HG03354 (cell line): ENCODE measurements around the gene PRXL2B.
A peak's percentile ranks its signal among the peaks of the same experiment; 100 is the strongest.

ENCODE experiments used
- ATAC-seq: cut with Tn5 transposase; IDR thresholded peaks from one replicate; pipeline ENCODE4 v1.9.1; 2021; ENCODE audit warnings: mild to moderate bottlenecking; ENCODE audit not compliant: unreplicated experiment, poor library complexity, severe bottlenecking

The PRXL2B gene, protein sequence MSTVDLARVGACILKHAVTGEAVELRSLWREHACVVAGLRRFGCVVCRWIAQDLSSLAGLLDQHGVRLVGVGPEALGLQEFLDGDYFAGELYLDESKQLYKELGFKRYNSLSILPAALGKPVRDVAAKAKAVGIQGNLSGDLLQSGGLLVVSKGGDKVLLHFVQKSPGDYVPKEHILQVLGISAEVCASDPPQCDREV

DNA sequence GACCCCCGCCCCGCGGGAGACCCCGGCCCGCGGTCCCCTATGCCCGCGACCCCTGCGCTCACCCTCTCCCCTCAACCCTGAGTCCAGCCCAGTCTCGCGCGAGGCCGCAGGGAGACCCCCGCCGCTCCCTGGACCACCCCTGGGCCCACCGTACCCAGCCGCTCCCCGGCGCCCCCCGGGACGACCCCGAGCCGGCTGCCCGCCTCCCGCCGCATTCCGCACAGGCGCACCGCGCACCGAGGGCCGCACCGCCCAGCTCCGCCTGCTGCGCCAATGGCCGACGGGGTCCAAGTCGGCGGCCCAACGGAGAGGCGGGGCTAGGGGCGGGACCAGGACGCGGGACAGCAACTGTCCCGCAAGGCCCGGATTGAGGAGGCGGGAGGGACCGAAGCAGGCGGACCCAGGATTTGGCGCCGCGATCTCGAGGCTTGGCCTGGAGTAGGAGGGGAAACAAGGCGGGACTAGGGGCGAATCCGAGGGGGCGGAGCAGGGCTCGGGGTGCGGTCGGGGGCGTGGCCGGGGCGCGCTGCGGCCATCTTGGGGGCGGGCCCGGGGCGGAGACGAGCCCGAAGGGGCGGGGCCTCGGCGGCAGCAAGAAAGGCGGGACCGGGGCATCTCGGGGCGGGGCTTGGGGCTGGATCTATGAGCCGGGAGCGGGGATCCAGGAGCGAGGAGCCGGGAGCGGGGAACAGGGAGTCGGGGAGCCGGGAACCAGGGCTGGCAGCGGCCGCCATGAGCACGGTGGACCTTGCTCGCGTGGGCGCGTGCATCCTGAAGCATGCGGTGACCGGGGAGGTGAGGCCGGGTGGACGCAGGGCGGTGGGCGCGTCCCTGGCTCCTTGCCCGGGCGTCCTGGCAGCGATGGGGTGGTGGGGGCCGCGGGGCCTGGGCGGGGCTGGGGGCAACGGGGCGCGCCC is at the start of gene PRXL2B:
TSS of gene PRXL2B (plus strand) at position 624 of the 917 bp plus-strand sequence. CDS start at position 733, 109 bp downstream.
- peak; percentile 67 for ATAC-seq

DNA sequence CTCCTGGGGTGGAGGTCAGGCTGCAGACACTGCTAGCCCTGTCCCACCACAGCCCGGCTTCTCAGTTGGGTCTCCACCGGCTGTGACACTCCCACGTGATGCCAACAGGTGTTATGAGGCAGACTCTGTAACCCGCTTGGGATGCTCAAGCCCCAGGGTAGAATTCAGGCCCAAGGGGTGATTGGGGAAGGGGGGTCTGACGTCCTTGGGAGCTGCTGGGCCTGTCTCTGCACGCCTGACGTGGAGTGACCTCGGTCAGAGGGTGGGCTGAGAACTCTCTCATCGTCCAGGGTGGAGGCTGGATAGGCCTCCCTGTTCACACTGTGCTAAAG is 48.8 kb upstream of the PRXL2B start:
- ATAC-seq: no peak

DNA sequence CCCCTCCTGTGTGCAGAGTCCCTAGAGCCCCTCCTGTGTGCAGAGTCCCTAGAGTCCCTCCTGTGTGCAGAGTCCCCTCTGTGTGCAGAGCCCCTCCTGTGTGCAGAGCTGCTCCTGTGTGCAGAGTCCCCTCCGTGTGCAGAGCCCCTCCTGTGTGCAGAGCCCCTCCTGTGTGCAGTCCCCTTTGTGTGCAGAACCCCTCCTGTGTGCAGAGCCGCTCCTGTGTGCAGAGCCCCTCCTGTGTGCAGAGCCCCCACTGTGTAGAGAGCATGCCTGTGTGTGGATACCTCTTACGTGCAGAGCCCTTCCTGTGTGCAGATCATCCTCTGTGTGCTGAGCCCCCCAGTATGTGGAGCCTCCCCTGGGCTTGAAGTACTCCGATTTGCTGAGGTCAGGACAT is 48.2 kb upstream of the PRXL2B start:
- ATAC-seq: no peak

DNA sequence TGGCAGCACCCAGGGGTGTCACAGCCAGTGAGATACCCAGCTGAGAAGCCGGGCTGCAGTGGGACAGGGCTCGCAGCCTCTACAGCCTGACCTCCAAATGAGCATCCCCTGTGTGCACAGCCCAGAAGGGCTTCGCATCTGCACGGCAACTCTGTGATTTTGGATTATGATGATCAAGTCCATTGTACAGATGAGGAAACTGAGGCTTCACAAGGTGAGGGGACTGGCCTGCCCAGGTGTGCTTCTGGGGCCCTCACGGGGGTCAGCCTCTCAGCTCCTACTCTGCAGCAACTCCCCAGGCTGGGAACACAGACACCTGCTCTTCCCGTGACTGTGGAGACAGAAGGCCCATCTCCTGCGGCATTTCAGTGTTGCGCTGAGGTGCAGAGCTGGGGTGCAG is 47.7 kb upstream of the PRXL2B start:
- no peak for ATAC-seq

DNA sequence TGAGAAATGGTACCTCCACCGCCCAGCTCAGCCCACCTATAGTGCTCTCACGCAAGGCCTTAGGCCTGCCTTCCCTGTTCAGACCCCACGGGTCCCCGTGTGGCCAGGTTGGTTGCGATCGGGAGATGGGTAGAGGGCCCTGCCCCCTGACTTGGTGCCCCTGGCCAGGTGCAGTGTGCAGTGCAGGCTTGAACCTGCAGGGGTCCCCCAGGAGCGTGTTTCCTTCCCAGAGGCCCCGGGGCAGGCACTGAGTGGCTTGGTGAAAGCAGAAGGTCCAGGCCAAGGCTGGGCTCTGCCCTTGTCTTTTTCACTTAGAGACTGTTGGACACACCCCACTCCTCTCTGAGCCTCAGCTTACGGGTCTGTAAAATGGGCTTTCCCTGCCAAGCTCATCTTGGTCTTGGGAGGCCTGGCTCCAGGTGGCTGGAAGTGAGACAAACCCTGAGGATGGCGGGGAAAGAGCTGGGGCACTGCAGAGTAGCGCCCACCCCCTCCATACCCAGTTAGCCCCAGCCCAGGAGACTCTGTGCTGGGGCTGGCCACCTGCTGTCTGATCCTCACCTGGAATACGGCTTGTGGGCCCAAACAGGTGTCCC is 47.2 kb upstream of the PRXL2B start:
- no peak for ATAC-seq

DNA sequence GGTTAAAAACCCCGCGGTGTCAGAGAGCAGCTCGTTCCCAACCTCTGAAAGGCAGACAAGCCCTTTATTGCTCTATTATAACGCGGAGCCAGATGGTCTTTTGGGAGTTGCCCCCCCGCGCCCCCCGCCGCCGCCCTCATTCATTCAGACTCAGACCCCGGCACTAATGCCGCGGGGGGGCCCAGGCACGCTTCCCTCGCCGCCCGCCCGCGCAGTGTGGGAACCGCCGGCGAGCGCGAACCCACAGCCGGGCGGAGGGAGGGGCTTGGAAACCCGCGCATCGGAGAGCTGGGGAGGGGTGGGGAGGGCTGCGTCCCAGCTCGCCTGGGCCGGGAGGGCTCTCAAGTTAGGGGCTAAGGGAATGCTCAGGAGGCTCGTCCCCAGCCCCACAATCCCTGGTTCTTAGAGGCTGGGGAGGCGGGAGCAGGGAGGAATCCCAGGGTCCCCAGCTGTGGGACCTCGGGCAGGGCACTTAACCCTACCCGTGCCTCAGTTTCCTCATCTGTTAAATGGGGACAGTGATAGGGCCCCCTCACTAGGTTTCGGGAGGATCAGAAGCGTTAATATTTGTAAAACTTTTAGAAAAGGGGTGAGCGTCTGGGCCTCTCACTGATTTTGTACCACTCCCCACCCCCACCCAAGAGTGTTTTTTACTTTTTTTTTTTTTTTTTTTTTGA is 45.6 kb upstream of the PRXL2B start:
- ATAC-seq: no peak

DNA sequence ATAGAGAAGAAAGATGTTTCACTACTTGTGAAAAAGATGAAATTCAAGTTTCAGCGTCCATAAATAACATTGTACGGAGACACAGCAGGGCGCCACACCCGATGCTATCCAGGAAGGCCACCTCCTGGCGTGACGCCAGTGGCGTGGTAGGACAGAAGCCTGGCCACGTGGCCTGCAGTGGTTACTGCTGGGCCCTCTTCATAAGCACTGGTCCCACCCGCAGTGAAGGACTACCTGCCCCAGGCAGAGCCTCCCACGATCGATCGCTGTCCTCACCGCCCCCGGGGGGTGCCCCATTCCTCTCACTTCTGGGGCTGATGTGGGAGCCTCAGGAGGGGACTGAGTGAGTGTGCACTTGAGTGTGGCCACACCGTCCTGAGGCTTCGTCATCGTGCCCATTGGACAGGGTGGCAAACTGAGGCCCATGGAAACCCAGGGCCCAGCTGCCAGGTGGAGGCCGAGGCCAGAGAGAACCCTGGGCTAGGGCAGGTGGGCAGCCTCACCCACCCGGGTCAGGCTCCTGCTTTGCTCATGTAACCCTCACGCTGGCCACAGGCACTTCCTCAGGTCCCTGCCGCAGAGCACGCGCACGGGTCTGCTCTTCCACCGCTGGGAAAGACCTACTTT is 44.8 kb upstream of the PRXL2B start:
- ATAC-seq: no peak

DNA sequence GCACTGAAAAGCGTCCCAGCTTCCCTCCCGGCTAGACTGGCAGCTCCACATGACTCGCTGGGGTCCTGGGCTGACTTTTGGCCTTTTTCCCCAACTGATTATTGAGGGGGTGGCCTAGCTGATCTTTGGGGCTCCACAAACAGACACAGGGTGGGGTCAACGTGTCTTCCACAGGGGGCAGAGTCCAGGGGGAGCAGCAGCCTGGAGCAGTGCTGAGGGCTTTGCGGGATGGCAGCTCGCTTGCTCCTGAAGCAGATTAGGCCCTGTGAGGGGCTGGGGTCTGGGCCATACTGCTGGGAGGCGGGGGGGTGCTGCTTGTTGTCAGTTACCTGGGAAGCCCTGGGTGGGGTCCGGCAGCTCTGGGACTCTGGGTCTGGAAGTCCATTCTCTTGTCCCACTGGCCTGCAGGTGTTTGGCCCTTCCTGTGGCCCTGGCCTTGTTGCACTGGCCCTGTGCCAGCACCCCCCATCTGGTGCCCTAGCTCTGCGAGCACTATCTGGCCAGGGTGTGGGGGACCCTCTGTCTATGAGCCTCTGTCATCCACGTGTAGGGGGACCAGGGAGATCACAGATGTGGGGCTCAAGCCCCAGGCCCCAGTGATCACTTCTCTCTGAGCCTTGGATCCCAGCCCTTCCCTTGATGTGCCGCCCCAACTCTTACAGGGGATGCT is 44.2 kb upstream of the PRXL2B start:
- no peak for ATAC-seq

DNA sequence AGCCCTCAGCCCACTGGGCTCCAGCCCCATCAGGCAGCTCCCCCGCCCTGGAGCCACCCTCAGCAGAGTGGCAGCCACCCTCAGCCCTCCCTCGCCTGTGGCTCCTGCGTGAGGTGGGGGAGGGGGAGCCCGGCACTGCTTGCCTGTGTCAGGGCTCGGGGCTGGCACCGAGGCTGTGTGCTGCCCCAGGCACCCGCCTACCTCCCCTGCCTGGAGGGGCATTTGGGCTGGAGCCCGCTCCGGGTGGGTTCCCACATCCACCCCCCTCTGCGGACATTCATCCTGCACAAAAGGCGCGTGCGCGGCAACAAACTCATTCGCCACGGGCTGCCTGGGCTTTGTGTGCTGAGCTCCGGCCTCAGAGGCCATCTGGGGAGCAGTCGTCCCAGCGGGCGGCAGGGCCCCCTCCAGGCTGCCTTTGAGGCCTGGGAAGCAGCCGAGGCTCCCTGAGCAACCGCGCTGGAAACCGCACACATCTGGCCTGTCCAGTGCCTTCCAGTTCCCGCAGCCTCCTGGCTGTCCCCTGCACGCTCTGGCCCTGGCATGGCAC is 43.0 kb upstream of the PRXL2B start:
- no peak for ATAC-seq

DNA sequence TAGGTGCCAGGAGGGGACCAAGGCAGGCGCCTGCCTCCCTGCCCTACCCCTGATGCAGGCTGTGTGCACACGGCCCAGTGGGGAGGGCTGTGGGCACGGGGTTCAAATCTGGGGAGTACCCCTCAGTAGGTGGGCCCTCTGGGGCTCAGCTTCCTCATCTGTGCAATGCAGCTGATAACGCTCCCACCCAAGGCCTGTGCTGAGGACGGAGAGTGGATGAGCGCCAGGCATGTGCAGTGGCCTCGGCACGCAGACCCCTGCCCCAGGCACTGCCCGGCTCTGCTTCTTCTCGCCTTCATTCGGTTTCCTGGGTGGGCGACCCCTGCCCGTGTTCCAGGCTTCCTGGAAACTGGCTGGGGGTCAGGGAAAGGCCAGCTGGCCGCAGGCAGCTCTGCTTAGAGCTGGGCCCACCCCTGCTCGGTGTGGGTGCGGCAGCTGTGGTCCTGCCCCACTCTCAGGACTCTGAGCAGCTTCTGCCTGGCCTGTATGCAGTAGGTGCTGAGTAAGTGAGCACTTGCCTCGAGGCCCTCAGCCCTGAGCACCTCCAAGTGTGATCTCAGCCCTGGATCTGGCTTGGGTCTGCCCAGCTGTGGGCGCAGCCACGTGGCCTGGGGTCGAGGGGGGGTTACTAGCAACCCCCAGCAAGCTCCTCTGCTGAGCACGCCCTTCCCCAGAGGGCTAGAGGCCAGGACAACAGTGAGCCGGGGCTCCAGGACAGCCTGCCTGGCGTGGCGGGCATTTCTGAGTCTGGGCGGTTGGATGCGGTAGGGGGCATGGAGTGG is 42.3 kb upstream of the PRXL2B start:
- no peak for ATAC-seq

DNA sequence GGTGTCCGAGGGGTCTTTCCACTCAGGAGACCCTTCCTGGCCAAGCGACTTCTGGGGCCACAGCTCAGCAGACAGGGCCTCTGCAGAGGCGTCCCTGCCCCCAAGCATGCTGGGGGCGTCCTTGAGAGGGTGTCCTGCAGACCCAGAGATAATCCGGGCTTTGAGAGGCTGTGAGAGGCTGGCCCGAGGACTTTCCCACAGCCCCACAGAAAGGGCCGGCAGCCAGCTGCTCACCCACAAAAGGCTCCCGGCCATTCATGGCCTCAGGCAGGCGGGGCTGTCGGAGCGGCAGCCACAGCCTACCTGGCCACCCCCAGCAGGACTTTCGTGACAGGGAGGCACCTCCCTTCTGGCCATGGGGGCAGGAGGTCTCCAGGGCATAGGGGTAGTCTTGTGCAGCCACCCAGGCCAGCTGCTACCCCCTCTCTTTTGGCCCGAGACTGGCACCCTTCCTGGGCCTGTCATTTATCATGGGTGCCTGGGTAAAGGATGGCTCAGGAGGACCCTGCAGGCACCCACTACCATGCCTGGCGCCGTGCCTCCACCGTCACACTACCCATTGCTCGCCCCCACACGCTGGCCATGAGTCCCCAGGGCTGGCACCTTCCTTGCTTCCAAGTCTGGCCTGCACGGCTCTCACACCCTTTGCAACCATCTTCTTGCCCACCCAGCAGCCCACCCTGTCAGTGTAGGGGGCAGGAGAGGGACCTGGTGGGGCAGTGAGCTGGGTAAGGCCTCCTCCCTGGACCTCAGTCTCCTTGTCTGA is 41.5 kb upstream of the PRXL2B start:
- ATAC-seq: no peak

DNA sequence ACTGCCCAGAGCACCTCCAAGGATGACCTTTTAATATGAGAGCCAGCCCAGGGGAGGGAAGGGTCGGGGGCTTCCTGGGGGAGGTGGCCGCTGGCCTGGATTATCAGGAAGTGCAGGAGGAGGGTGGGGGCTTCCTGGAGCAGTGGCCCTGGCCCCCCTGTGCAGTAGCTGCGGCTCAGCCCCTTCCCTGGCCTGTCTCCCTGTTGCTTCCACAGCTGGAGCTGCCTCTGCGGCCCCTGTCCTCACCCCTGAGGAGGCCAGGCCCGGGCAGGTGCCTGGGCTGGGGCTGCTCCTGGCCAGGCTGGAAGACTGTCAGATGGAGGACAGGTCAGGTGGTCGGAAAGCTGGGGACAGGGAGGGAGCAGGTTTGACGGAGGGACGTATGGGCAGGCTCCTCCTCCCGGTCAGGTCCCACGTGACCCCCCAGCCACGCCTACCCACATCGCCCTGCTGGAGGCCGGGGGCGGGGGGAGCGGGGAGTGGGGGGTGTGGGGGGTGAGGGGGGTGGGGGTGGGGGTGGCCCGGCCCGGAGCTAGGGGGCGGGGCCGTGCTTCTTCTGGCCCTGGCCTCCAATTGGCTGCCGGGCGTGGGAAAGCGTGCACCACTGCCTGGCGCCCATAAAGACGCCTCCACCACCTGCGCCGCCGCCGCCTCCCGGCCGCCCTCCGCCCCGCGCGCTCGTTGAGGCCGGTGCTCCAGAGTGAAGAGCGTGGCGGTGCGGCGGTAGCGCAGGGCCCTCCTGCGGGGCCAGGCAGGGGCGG is 40.6 kb upstream of the PRXL2B start:
- ATAC-seq: peak; percentile 40

DNA sequence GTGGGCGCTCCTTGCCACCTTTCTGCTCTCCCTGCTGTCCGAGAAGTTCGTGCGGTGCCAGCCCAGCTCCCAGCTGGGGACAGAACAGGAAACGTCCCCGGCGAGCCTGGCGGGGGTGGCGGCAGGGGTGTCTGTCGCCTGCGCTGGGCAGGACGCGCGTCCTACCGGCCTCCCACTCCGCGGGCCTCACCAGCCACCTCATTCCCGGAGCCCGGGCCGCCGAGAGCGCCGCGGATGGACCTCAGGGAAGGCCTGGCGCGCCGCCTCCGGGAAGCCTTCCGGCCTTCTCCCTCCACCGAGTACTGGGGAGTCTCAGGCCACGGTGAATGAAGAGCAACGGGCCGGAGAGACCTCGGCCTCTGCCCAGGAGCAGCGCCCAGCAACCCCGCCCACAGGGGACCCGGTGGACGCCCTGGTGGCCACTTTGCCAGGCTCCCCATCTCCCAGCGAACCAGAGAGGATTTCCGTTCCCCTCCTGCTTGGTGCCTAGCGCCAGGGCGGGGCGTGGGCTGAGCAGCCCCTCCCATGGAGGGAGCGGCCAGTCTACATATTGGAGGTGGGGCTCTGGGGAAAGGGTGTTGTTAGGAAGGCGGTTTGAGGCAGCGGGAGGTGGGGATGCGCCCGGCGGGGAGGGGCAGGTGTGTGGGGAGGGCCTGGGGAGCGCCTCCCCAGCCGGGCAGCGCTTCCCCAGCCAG is 39.9 kb upstream of the PRXL2B start:
- ATAC-seq: peak; percentile 43

DNA sequence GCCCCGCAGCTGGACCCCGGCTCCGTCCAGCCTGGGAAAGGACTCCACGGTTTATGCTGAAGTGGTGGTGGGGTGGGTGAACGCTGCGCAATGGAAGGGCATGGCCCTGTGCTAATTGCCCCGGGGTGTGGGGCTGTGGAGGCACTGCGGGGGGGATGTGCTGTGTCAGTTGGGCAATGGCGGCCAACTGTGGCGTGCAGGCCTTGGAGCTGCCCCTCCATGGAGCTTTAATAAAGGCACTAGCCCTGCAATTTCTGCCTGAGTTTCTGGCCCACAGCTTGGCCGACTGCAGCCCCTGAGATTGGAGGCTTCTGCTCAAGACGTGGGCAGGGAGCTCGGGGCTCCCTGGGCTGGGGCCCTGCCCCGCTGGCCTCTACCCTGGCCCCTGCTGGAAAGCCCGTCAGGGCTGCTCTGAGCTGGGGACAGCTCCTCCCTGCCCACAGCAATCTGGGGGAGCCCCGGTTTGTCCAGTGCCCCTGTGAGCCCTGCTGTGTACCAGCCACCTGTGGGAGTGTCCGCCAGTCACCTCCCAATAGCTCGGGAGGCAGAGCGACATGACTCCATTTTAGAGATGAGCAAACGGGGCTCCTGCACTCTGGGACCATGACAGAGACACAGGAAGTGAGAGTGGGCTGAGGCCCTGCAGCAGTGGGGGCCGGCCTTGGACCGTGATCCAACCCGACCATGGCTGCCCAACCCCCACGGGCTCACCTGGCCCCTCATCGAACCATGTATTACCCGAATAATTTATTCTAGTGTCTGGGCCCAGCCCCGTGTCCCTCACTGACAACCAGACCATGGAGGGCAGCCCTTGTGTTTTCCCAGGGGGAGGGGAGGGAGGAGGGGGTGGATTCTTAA is 39.1 kb upstream of the PRXL2B start:
- peak; percentile 16 for ATAC-seq

DNA sequence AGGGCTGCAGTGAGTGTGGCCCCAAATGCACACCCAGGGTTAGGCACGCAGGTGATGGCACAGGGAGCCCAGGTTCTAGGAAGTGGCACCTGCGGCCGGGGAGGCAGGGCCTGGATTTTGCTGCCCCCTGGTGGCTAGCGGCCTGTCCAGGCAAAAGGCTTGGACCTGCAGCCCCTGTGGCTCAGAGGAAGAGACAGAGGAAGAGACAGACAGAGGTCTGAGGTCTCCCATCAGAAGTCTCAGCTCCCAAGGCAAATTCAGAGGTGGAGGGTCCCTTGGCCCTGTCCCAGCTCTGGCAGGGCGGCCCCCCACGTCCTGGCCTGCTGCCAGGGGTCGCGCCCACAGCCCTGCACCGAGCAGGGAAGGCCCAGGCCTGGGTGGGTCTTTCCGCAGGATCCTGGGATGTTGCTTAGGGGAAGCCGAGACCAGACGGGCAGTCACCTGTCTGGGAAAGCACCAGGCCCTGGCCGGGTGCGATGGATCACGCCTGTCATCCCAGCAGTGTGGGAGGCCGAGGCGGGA is 38.4 kb upstream of the PRXL2B start:
- peak; percentile 24 for ATAC-seq
